Stimulated activated naive CD8-positive, alpha-beta T cell treated with anti-CD3 and anti-CD28 coated beads, Interleukin-15, Interleukin-2, amounts not matched to agents 100 U/mL and 50 U/mL, for 24 hours (primary cell): Measurements from ENCODE around the gene PRAME.
"Not testable (repeated sequence)": the region's sequence is repeated elsewhere in the genome, so short reads cannot be mapped to it uniquely, and the experiment has no call there.

Experiments used
- ATAC-seq: fragments of 150-1000 bp; cut with Tn5 transposase; one replicate; pipeline ENCODE4 v1.10.0; 2021
- DNase-seq: peaks from one replicate; pipeline ENCODE4 v3.0.0; 2021

Gene PRAME

GRCh38 chr22:22550789-22551434 is 8.2 kb downstream of the PRAME start:
- no peak for DNase-seq
- ATAC-seq, result no peak

DNA sequence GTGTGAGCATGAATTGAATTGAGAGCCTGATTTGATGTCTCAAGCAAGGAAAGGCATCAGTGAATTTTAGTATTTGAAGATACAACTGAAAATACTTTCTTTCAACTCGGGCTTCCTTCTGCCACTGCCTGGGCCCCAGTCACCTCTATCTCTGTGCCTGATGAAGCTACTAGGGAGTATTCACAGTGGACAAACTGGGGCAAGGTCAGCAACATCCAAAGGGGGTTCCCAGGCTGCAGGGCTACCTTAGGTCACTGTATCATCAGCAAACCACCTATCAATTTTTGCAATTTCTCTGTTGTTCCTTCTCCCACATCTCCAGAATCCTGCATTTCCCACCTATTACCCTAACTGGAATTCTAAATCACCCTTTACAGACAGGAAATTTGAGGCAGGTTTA is 10.2 kb downstream of the PRAME start:
- DNase-seq (no peak), ATAC-seq (no peak)

GRCh38 chr22:22548317-22548716 is 10.7 kb downstream of the PRAME start:
- no peak for DNase-seq
- ATAC-seq, result no peak

DNA sequence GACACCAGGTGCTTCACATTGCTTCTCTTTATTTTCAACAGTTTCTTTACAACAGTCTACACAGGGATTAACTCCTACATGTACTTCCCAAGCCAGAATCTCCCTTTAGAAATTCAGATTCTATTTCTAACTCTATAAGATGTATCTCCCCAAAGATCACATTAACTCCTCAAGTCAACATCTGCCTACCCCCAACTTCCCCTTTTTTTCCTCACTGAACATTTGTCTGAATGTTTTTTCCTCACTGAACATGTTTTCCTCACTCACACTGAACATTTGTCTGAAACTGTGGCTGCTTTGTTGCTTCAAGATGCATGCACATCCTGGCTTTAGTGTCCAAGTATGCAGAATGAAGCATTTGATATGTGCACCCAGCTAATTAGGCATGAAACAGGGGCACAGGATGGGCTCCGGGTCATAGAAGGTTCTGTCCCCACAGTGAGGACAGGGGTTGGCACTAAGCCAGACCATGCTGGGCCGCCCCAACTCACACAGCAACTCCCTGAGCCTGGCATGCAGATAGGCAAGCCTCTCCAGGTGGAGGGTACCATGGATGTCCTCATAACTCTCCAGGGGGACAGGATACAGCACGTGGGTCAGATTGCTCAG is 11.3 kb downstream of the PRAME start:
- DNase-seq, result no peak
- no peak for ATAC-seq

DNA sequence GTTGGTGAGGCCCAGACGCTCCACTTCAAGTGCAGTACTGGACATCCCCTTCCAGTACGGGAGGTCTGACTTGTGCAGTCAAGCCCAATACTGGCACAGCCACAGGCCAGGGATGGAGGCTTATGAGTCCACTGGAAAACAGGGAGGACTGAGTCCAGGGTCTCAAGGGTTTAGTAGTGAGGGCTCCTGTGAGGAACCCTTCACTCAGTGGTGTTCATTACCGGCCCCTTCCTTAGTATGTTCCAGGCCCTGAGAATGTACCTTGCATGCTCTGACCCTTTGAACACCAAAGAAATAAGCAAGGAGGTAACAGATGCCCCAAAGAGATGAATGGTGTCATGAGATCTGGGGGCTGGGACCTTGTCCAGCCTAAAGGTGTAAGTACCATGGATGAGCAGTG is 11.8 kb downstream of the PRAME start:
- ATAC-seq, result no peak
- no peak for DNase-seq

DNA sequence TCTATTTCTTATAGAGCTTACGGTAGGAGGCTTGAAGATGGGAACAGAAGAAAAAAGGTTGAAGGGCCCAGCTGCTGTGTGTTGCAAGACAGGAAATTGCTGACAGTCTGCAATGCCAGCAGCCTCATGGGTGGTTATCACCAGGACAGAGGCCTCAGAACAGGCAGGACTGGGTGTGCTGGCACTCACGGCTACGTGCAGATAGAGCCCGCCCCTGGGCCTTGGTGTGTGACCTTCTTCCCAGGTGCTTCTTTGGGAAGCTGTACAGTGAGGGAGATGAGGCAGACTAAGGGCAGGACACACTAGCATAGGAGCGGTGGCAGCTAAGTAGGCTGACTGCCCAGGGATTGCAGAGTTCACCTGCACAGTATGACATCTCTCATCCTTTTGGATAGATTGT is 12.6 kb downstream of the PRAME start:
- DNase-seq, result no peak
- no peak for ATAC-seq

GRCh38 chr22:22545084-22545483 is 14.0 kb downstream of the PRAME start:
- DNase-seq, result no peak
- ATAC-seq, result no peak

GRCh38 chr22:22538226-22538989 is 20.7 kb downstream of the PRAME start:
- DNase-seq, result no peak

GRCh38 chr22:22536916-22537315 is 22.1 kb downstream of the PRAME start:
- DNase-seq (no peak), ATAC-seq (no peak)

More at GRCh38 chr22:22538226-22538989, 20.7 kb downstream of the PRAME start:
- no peak for ATAC-seq

DNA sequence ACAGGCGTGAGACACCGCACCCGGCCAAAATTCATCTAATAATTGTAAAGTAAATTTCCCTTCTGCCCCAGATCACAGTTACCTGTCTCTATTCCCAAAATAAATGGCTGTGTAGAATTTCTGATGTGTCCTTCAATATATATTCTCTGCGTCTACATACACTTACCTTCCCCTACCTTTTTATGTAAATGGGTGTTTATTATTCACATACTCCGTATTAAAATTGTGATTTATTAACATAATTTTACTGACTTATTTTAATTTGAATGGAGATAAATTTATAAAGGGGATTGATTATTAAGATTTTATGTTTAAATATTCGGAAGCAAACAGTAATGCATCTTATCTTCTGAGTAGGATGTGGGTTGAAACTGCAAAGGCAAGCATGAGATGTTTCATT is 22.6 kb downstream of the PRAME start:
- ATAC-seq (no peak), DNase-seq (no peak)

GRCh38 chr22:22535662-22536061 is 23.4 kb downstream of the PRAME start:
- ATAC-seq, result no peak
- no peak for DNase-seq

DNA sequence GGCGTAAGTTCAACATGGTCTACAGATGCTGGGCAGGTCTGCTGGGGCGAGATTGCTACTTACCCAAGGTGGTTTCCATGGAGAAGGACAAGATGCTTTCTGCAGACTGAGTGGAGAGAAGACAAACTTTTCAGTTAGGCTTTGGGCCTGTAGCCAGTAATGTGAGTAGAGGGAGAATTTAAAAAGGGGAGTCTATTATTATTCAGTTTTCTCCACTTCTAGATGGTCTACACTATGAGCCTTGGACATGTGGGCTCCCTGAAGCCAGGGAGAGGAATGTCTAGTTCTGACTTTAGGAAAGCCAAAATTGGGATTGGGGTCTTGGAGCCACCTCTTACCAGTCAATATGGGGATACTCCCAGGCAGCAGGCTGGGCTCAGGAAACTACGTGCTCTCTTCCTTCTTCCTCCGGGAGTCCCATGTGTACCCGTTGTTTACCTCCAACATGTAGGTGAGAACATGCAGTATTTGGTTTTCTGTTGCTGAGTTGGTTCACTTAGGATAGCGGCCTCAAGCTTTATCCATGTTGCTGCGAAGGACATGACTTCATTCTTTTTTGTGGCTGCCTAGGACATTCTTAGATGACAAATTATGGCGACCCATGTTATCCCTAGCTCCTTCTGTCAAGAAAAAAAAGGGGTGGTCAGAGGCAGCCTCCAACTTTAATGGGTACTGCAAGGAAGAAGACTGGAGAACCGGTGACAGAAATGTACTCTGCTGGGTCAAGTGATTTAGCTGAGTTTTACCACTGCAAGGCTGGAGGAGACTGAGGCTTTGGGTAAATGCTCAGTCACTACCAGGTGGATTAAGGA is 24.3 kb downstream of the PRAME start:
- ATAC-seq (no peak), DNase-seq (no peak)

- DNase-seq (no peak), ATAC-seq (no peak)
Observed at GRCh38 chr22:22533863-22534262, 25.2 kb downstream of the PRAME start.

DNA sequence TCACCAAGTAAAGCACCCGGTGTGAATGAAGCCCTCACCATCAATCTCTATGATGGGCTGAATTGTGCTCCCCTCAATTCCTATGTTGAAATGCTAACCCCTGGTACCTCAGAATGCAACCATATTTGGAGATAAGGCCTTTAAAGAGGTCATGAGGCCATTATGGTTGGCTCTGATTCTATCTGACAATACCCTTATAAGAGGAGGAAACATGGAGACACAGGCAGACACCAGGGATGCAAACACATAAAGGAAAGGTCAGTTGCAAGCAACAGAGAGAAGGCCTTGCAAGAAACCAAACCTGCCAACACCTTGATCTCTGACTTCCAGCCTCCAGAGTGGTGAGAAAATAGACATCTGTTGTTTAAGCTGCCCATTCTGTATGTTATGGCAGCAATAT is 25.6 kb downstream of the PRAME start:
- ATAC-seq (no peak), DNase-seq (no peak)

- not testable (repeated sequence) for ATAC-seq, DNase-seq
Observed at GRCh38 chr22:22532547-22533071, 26.5 kb downstream of the PRAME start.

GRCh38 chr22:22531770-22532546 is 27.1 kb downstream of the PRAME start:
- DNase-seq, result no peak
- no peak for ATAC-seq

DNA sequence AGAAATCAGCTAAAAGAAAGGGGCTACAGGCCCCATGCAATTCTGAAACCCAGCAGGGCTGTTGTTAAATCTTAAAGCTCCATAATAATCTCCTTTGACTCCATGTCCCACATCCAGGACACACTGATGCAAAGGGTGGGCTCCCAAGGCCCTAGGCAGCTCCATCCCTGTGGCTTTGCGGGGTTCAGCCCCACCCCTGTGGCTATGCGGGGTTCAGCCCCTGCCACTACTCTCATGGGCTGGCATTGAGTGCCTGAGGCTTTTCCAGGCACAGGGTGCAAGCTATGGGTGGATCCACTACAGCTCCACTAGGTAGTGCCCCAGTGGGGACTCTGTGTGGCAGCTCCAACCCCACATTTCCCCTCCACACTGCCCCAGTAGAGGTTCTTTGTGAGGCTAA is 30.3 kb downstream of the PRAME start:
- DNase-seq (no peak), ATAC-seq (no peak)

DNA sequence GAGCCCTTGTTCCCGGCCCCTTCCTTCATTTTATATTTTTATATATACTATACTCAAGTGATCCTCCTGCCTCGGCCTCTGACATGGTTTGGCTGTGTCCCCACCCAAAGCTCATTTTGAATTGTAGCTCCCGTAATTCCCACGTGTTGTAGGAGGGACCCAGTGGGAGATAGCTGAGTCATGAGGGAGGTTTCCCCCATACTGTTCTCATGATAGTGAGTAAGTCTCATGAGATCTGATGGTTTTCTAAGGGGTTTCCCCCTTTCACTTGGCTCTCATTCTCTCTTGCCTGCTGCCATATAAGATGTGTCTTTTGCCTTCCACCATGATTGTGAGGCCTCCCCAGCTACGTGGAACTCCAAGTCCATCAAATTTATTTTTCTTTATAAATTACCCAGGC is 31.8 kb downstream of the PRAME start:
- DNase-seq, result no peak
- no peak for ATAC-seq

GRCh38 chr22:22526125-22526912 is 32.7 kb downstream of the PRAME start:
- ATAC-seq (no peak), DNase-seq (no peak)

DNA sequence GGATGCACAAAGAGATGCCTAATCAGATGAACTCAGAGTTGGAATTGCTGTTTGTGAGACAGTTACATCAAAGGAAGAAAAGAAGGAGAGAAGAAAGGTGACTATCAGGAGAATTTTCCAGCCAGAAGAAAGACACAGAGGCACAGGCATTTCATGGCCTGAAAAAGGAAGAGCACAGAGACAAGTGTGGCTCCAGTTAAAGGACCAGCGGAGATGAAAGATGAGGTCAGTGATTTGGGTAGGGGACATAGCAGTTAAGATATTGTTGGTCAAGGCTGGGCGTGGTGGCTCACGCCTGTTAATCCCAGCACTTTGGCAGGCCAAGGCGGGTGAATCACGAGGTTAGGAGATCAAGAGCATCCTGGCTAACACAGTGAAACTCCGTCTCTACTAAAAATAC is 35.6 kb downstream of the PRAME start:
- no peak for ATAC-seq

GRCh38 chr22:22521631-22522030 is 37.4 kb downstream of the PRAME start:
- DNase-seq (no peak), ATAC-seq (no peak)

More for the DNA sequence above, 35.6 kb downstream of the PRAME start:
- DNase-seq, result no peak
